HG03060 (cell line): ENCODE data around the gene ILRUN.
"Not testable (repeated sequence)": the region's sequence is repeated elsewhere in the genome, so short reads cannot be mapped to it uniquely, and the experiment has no call there.

Source experiments
- ATAC-seq: cut with Tn5 transposase; IDR thresholded peaks from one replicate; pipeline ENCODE4 v1.9.1; 2021; ENCODE audit warnings: low read depth, moderate number of reproducible peaks; ENCODE audit not compliant: unreplicated experiment

The ILRUN gene

DNA sequence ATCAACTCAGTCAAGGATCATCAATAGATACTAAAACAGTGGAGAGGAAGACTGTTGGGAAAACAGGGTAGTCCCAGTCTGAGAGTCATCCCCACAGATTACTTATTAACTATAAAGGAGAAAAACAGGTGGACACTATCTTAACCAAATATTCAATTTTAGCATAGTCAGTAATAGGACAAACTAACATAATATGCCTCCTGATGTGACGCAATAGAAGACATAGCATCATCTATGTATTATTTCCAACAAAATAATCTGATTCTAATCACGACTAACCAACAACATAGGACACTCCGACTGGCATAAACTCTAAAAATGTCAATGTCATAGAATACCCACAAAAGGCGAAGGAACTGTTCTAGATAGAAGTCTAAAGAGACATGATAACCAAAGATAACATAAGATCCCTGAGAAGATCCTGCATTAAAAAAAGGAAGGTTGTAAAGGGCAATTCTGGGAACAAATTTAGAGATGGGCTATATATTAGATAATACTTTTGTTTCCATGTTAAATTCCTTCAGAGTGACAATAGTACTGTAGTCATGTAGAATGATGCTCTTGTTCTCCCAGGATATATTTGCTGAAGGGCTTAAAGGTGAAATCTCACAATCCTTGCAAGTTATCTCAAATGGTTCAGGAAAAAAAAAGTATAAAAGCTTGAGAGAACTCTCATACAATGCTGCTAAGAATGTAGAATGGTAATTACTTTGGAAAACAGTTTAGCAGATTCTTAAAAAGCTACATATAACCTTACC lies 28.9 kb downstream of the ILRUN start:
- no peak for ATAC-seq

DNA sequence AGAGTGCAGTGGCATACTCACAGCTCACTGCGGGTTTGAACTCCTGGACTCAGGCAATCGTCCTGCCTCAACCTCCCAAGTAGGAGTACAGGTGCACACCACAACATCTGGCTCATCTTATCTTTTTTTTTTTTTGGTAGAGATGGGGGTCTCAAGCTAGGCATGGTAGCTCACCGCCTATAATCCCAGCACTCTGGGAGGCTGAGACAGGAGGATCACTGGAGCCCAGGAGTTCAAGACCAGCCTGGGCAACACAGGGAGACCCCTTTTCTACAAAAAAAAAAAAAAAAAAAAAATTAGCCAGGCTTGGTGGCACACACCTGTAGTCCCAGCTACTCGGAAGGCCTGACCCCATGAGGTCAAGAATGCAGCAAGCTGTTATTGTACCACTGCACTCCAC lies 31.5 kb downstream of the ILRUN start:
- ATAC-seq, result no peak

DNA sequence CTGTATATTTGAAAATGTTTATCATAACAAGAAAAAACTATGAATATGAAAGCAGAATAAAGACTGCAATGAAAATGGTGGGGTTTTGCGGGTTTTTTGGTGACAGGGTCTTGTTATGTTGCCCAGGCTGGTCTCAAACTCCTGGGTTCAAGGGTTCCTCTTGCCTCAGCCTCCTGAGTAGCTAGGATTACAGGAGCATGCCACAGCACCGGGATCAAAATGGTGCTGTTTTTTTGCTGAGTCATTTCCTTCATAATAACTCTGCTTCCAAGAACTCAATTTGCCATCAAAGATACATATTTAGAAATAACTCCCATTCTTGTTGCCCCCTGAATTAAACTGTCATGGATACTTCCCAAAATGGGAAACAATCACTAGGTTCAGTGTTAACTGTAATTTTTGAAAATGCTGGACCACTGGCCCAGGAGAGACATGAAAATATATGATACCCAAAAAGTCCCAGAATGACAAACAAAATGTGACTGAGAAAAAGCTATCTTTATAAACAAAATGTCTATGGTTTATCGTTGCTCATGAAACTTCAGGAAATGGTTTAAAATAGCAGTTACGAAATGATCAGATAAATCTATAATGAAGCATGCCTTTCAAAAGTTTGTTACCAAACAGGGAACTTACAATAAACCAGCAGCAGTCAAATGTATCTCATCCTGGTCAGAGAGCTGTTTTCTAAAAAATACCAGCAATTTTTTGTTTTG lies 32.2 kb downstream of the ILRUN start:
- ATAC-seq, result no peak

DNA sequence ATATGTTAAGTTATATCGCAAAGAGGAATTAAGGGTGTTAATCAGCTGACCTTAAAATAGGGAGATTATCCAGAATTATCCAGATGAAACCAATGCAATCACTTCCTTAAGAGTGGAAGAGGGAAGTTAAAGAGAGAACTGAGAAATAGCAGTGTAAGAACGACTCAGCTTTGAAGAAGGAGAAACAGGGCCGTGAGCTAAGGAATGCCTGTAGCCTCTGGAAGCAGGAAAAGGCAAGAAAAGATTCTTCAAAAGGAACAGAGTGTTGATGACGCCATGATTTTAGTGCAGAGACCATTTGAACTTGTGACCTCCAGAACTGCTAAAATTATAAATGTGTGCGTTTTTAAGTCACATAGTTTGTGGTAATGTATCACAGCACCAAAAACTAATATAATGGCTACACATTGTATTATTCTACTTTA lies 32.7 kb downstream of the ILRUN start:
- ATAC-seq, result no peak

DNA sequence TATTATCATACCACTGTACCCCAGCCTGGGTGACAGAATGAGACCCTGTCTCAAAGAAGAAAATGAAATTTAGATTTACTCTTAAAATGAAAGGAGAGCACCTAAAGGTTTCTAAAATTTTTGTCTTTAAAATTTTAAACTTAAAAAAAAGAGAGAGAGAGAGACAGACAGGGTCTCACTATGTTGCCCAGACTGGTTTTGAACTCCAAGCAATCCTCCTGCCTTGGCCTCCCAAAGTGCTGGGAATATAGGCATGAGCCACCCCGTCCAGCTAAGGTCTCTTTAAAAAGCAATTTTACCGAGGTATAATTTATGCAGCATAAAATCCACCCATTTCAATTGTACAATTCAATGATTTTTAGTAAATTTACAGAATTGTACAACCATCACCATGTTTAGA lies 33.2 kb downstream of the ILRUN start:
- ATAC-seq, result no peak

DNA sequence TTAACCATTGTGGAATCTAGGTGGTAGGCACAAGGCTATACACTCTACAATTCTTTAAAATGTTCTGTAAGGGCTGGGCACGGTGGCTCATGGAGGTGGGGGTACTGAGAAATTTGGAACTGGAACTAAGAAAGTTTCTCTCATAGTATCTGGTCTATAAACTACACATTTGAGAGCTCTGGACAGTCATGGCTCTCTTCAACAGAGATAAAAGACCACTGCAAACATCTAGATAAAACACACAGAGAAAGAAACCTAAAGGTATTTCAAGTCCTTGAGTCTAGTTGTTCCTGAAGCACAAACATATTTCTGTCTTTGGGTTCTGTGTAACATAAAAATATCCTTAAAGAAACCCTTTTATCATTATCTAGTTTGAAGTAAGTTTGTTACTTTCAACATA lies 35.2 kb downstream of the ILRUN start:
- no peak for ATAC-seq

DNA sequence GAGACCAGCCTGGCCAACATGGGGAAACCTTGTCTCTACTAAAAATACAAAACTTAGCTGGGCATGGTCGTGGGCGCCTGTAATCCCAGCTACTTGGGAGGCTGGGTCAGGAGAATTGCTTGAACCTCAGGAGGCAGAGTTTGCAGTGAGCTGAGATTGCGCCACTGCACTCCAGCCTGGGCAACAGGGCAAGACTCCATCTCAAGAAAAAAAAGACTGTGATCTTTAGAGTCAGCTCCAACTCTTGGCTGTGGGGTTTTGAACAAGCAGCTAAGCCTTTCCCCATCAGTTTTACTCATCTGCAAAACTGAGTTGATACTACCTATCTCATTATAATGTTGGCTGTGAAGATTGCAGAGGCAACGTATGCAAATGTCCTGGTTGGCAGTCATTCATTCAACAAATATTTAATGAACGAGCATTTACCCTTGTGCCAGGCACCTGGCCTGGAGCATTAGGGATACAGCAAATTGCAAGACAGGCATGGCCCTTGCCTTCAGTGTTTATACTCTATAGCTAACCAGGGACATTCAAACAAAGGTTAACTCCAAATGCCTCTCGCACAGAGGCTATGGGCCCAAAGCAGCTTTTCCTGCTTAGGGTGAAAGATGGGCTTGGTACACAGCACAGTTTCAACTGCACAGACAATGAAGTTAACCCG lies 37.8 kb downstream of the ILRUN start:
- ATAC-seq, result no peak

DNA sequence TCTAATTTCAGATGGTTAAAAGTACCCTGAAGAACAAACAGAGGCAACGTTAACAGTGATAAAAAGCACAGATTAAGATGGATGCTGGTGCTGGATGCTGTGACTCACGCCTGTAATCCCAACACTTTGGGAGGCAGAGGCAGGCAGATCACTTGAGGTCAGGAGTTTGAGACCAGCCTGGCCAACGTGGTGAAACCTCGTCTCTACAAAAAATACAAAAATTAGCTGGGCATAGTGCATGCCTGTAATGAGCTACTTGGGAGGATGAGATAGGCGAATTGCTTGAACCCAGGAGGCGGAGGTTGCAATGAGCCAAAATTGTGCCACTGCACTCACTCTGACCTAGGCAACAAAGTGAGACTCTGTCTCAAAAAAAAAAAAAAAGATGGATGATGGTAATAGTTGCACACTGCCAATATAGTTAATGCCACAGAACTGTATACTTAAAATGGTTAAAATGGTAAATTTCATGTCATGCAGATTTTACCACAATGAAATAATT lies 38.5 kb downstream of the ILRUN start:
- ATAC-seq, result not testable (repeated sequence)

DNA sequence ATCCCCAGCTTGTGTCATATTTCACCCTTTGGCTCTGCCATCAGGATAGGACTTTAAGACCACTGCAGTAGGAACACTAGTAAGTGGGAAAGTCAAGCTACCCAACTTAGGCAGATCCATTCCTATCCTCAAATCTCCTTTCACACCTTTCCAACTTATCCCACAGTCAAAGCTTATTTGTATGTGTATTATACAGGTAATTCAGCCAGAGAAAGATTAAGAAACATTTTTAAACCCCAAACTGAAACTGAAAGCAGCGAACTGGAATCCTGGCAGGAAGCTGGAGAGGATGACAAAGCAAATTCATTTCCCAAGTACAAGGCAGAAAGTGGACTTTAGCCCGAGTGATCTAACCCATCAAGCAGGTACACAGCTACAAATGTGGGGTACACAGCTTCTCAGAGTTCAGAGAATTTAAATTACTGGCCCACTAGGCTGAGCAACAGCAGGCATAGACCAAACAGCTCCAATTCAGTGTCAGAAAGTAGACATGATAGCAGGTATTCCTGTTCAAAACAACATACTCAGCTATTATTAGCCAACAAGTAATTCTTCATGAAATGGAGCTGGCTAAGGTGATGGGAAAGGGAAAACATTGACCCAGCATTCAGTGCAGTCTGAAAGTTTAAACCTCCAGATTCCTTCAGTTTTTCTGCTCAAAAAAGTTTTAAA lies 39.1 kb downstream of the ILRUN start:
- no peak for ATAC-seq

DNA sequence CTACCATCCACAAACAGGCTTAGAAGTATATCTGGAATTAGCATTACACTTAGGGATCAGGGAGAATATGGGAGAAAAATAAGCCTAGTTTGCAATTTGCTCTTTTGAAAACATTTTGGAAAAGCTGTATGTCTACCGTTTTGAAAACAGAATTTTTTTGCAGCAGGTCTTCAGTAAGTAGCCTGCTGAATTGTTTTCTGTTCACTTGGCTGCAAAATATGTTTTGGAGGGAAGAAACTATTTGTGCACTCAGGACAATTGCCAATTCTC lies 39.6 kb downstream of the ILRUN start:
- no peak for ATAC-seq

DNA sequence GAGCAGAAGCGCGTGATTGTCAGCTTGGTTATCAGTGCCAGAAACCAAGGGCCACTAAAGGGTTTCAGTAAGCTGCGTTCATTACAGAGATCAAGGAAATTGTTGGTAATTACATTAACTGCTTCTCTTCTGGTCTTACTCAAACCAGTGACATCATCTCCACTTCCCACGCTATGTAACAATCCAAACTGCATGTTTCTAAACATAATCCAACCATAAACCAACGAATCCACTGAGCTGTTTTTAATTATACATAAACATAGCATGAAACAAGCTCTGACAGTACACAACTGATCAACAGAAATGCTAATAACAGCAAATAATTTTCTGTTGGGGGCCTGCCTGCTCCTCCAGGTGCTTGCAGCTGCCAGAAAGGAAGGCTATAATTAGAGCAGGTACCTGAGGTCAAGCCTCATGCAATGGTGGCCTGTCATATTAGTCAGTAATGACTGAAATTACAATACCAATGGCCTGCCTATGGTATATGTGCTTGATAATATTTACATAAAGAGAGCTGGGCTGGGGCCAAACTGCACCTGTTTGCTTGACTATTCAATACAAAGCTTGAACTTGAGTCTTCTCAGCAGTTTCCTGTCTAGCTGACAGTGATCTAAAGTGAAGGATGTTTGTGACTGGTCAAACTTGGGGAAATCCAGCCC lies 40.1 kb downstream of the ILRUN start:
- ATAC-seq, result peak; percentile 82

DNA sequence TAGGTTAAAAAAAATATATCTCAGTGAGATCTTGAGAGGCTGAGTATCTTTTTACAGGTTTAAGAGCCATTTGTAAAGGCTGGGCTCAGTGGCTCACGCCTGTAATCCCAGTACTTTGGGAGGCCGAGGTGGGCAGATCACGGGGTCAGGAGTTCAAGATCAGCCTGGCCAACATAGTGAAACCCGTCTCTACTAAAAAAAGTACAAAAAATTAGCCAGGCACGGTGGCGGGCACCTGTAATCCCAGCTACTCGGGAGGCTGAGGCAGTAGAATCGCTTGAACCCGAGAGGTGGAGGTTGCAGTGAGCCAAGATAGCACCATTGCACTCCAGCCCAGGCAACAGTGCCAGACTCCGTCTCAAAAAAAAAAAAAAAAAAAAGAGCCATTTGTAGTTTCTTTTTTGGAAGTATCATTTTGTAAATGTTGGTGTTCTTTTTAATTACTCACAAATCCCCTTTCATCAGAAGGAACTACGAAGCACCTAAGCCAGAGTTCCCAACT lies 40.6 kb downstream of the ILRUN start:
- ATAC-seq, result not testable (repeated sequence)

DNA sequence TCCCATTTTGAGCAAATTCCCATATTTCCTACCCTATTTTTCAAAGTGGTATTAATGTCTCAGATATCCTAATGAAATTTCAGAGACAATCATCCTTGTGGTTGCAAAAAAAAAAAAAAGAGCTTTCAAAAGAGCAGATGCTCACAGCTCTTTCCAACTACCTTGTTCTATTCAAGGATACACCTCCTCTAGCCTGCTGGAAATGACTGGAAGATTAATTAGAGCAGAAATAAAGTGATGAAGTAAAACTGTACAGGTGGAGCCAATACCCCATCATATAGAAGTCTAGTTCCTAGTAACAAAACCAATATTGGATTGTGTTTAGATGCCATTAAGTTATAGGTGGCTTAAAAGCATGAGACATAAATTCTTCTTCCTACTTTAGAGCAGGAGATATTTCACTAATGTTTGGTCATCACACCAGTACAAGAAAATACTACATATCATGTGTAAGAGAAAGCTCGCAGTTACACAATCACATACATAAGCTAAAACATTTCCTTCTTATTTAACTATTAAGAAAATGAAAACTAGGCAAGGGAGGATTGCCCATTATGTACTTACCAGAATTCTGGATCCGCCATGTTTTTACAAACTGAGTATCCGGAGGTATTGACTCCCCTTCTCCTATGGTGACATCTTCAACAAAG lies 42.4 kb downstream of the ILRUN start:
- ATAC-seq, result no peak

DNA sequence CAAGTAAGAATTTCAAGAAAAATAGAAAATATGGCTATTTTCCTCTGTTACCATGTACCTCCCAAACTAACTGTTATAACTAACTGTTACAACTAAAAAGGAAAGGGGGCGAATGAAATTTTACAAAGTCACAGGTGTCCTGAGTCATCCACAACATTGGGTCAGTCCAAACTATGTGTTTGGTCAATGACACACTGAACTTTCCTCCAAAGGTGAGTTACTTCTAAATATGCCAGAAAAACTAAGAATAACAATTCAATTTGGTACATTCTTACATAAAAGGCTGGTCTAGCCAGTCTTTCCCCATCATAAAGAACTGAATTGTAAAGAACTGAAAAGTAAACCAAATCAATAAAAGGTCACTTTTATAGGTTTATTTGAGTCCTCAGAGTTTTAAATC lies 44.3 kb downstream of the ILRUN start:
- no peak for ATAC-seq

DNA sequence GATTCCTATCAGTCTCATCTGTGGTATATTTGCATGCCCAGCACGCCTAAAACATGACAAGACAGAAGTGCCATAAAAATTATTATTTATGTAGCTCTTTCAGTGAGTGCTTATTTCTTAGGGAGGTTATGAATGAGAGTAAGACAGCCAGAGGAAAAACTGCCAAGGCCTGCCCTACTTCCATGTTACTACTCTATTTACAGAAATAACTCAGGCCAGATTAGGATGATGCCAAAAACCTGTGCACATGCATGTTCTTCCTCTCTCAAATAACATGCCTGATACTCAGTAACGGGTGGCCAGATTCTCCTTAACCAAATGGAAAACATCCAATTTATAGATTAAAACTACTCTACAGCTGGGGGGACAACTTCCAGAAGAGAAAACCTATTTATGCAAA lies 45.7 kb downstream of the ILRUN start:
- no peak for ATAC-seq

DNA sequence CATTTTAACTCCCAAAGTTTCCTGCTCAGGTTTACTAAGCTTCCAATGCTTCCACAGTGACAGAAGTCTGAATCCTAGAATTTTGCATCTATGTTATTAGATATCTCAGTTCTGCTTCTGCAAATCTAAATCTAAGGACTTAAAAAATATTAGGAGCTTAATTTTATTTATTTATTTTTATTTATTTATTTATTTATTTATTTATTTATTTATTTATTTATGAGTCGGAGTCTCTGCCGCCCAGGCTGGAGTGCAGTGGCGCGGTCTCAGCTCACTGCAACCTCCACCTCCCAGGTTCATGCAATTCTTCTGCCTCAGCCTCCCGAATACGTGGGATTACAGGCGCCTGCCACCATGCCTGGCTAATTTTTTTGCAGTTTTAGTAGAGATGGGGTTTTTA lies 46.3 kb downstream of the ILRUN start:
- ATAC-seq, result not testable (repeated sequence)

DNA sequence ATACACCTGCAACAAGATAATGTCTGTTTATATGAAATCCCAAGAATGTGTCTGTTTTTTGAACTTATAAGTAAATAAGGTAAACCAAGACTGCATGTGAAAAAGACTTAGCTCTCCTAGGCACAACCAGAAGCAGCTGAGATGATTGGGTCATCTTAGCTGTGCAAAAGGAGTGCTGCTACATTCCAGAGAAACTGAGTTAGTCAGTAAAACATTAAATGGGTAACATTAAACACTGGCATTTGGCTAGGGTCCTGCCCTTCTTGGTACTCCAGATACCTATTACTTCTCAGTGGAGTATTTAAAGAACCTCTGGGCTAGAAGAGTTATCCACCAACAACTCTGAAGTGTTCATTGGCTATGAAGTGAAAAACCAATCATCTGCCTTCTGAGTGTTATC lies 47.8 kb downstream of the ILRUN start:
- no peak for ATAC-seq
